K562 (cell line): Measurements from ENCODE around the gene HSPA14. TPM values are rescaled to one million over a fixed set of nuclear protein-coding genes. Genes with fewer than 3 reads are reported as not detected.
A peak's percentile ranks its signal among the peaks of the same experiment; 100 is the strongest.

ENCODE experiments used
- ARNT ChIP-seq, 2 experiments: fragments of 450-650 bp; IDR thresholded peaks; 2 replicates each; pipeline ENCODE4 v1.6.1; 2016; ENCODE audit warnings: mild to moderate bottlenecking in 1 of 2
- ATF1 ChIP-seq, 2 experiments: fragments of 450-650 bp in 1 of 2; IDR thresholded peaks; 2 replicates each; pipeline ENCODE4 v1.6.1; 2016; ENCODE audit warnings: missing compliant biosample characterization in 1 of 2, missing genetic modification characterization in 1 of 2
- ATF7 ChIP-seq: fragments of 450-650 bp; IDR thresholded peaks from 2 replicates; pipeline ENCODE4 v1.7.1; 2014; ENCODE audit warnings: mild to moderate bottlenecking, moderate library complexity
- DDX20 ChIP-seq: fragments of 450-650 bp; IDR thresholded peaks from 2 replicates; pipeline ENCODE4 v1.6.1; 2016; ENCODE audit warnings: missing genetic modification characterization, low read depth, mild to moderate bottlenecking, missing compliant biosample characterization, moderate library complexity
- E2F6 ChIP-seq, 2 experiments: IDR thresholded peaks; 2 replicates each; pipeline ENCODE4 v1.6.1; 2011; ENCODE audit warnings: borderline replicate concordance in 1 of 2, control low read depth in 1 of 2, low read depth in 1 of 2, low read length in 1 of 2, mild to moderate bottlenecking in 1 of 2, mixed read lengths in 1 of 2, moderate library complexity in 1 of 2; ENCODE audit not compliant: insufficient read depth in 1 of 2, insufficient read length in 1 of 2, poor library complexity in 1 of 2, severe bottlenecking in 1 of 2; ENCODE audit errors: extremely low read depth in 1 of 2
- ERF ChIP-seq: fragments of 450-650 bp; formaldehyde crosslinking; IDR thresholded peaks from 2 replicates; pipeline ENCODE4 v1.4.0; 2020; ENCODE audit warnings: mild to moderate bottlenecking, mixed read lengths
- ETS2 ChIP-seq: IDR thresholded peaks from 2 replicates; pipeline ENCODE4 v1.6.1; 2016; ENCODE audit warnings: borderline replicate concordance, missing genetic modification characterization, mild to moderate bottlenecking, moderate library complexity, missing compliant biosample characterization; ENCODE audit not compliant: poor library complexity, severe bottlenecking
- LCOR ChIP-seq: sonication (generic); formaldehyde crosslinking; IDR thresholded peaks from 2 replicates; pipeline ENCODE4 v1.8.0; 2022; ENCODE audit warnings: mild to moderate bottlenecking, missing genetic modification reagents
- NR0B1 ChIP-seq: fragments of 450-650 bp; IDR thresholded peaks from one replicate; pipeline ENCODE4 v1.6.1; 2018; ENCODE audit warnings: mild to moderate bottlenecking, moderate library complexity; ENCODE audit not compliant: partially characterized antibody
- PBX2 ChIP-seq, 2 experiments: IDR thresholded peaks in 1 of 2; conservative IDR thresholded peaks in 1 of 2; 2 replicates each; pipeline ENCODE4 v1.6.1; 2016; ENCODE audit warnings: low read depth in 2 of 2, mild to moderate bottlenecking in 1 of 2, missing compliant biosample characterization in 1 of 2, missing genetic modification characterization in 1 of 2, moderate library complexity in 1 of 2
- PHF21A ChIP-seq: fragments of 450-650 bp; IDR thresholded peaks from 2 replicates; pipeline ENCODE4 v1.6.1; 2017; ENCODE audit warnings: low read depth, borderline replicate concordance
- PTTG1 ChIP-seq: fragments of 450-650 bp; IDR thresholded peaks from 2 replicates; pipeline ENCODE4 v1.6.1; 2016; ENCODE audit warnings: low read depth, mild to moderate bottlenecking, missing genetic modification characterization, missing compliant biosample characterization
- RB1 ChIP-seq: fragments of 450-650 bp; IDR thresholded peaks from 2 replicates; pipeline ENCODE4 v1.6.1; 2017; ENCODE audit warnings: low read depth, mild to moderate bottlenecking
- SIRT6 ChIP-seq: IDR thresholded peaks from one replicate; pipeline ENCODE4 v1.6.1; 2012; ENCODE audit warnings: low read depth, mild to moderate bottlenecking, control low read depth, inconsistent platforms, low read length, moderate library complexity
- SMARCA5 ChIP-seq: fragments of 450-650 bp; IDR thresholded peaks from 2 replicates; pipeline ENCODE4 v1.6.1; 2016
- SP2 ChIP-seq: IDR thresholded peaks from 2 replicates; pipeline ENCODE4 v1.6.1; 2011; ENCODE audit warnings: mild to moderate bottlenecking, low read depth, low read length, moderate library complexity; ENCODE audit not compliant: poor library complexity, severe bottlenecking; ENCODE audit errors: extremely low read depth
- SRSF9 ChIP-seq: fragments of 200-400 bp; formaldehyde crosslinking; IDR thresholded peaks from 2 replicates; pipeline ENCODE4 v1.6.1; 2017; ENCODE audit warnings: low read depth, low read length, borderline replicate concordance
- TAF9B ChIP-seq: fragments of 450-650 bp; IDR thresholded peaks from 2 replicates; pipeline ENCODE4 v1.6.1; 2018; ENCODE audit warnings: mild to moderate bottlenecking; ENCODE audit not compliant: partially characterized antibody
- XRCC4 ChIP-seq: IDR thresholded peaks from one replicate; pipeline ENCODE4 v1.6.1; 2011; ENCODE audit not compliant: insufficient read depth, insufficient read length; ENCODE audit errors: extremely low read depth
- ZKSCAN1 ChIP-seq: fragments of 150-350 bp; IDR thresholded peaks from 2 replicates; pipeline ENCODE4 v1.6.1; 2016; ENCODE audit warnings: low read depth, low read length
- ZNF274 ChIP-seq: IDR thresholded peaks from 2 replicates; pipeline ENCODE4 v1.6.1; 2011; ENCODE audit warnings: low read depth, mild to moderate bottlenecking, low read length, moderate library complexity, borderline replicate concordance
- ZNF77 ChIP-seq: fragments of 250-450 bp; sonication (Bioruptor Pico); IDR thresholded peaks from 2 replicates; pipeline ENCODE4 v1.5.0; 2020
- polyA plus RNA-seq, 8 experiments: library from polyadenylated mRNA; depleted of rRNA in 4 of 8; stranded (reverse) in 5 of 8; unstranded in 3 of 8; fragments of >200 nt; fragmentation: Nextera tagmentation in 2 of 8; fragmentation: Illumina TruSeq in 1 of 8; extraction: Ambion mirVana in 2 of 8; extraction: Trizol in 1 of 8; gene quantifications; 2 replicates each; pipeline versions ENCODE4 v1.2.1 to v1.2.3, GENCODE V29; 2011 to 2014; ENCODE audit warnings: inconsistent platforms in 1 of 8, missing spikeins in 1 of 8
- total RNA-seq, 7 experiments: library from RNA; depleted of rRNA in 6 of 7; stranded (reverse); fragments of >200 nt in 6 of 7; fragmentation: Illumina TruSeq in 2 of 7; extraction: Trizol in 2 of 7; gene quantifications; 2 replicates each; pipeline versions ENCODE4 v1.2.1 to v1.2.3, GENCODE V29; 2011 to 2021; ENCODE audit warnings: low replicate concordance in 1 of 7

HSPA14 gene
- total and polyA plus RNA-seq, 9 of the 15 experiments (the other 6 are each of a cell fraction or from before 2014, with no cell fraction given), result 41.9 to 75.0 (median 63.2) TPM

GRCh38 chr10:14878266-14879123, 40.4 kb downstream of the HSPA14 start, which contains the start of gene SUV39H2 (continued):
- TF ChIP-seq SP2 (no peak), E2F6 (IDR thresholded peaks at IDR 0.05; ENCODE audit: borderline replicate concordance in 1 of 2, extremely low read depth in 1 of 2, insufficient read depth in 1 of 2, insufficient read length in 1 of 2, low read depth in 1 of 2, low read length in 1 of 2, poor library complexity in 1 of 2, severe bottlenecking in 1 of 2) (peak; percentile 79 to 88), ARNT (IDR thresholded peaks at IDR 0.05) (no peak), ATF1 (CRISPR knock-in tag; IDR thresholded peaks at IDR 0.05) (peak; percentile 23; the same call in 1 of the 2 replicates), ATF1 (tag; IDR thresholded peaks at IDR 0.05) (peak; percentile 93), SRSF9 (no peak), XRCC4 (no peak), ZNF274 (no peak), SMARCA5 (peak; percentile 34; the same call in 1 of the 2 replicates), TAF9B (peak; percentile 76), PBX2 (CRISPR knock-in tag; IDR thresholded peaks at IDR 0.05; ENCODE audit: low read depth) (no peak), PBX2 (tag; conservative IDR thresholded peaks at IDR 0.05; ENCODE audit: low read depth) (no peak), ATF7 (peak; percentile 94), RB1 (peak; percentile 91), ZKSCAN1 (no peak; the same call in 1 of the 2 replicates), DDX20 (tag) (no peak), PHF21A (0 out of 2 replicates have a peak, but pooled peaks have one; percentile 40), LCOR (CRISPR knock-in tag) (no peak), ETS2 (tag) (no peak), ERF (0 out of 2 replicates have a peak, but pooled peaks have one; percentile 8), PTTG1 (tag) (no peak), ZNF77 (CRISPR knock-in tag) (no peak), SIRT6 (no peak), NR0B1 (no peak)
